Measurements from ENCODE around the gene NRL.

- TF ChIP-seq POLR2AphosphoS2 (IDR thresholded peaks at IDR 0.05; ENCODE audit: low read depth, low read length) (no peak), ESRRA (IDR thresholded peaks at IDR 0.05; ENCODE audit: low read length) (no peak)
Observed at GRCh38 chr14:24103451-24103850, 11.3 kb downstream of the NRL start.

Data from GM12878 (cell line).